HCT116 (cell line): ENCODE data around the gene FRMD4B. TPM values are rescaled to one million over a fixed set of nuclear protein-coding genes. Genes with fewer than 3 reads are reported as not detected.

Experiments used
- ATAC-seq: fragments of 200-7000 bp; cut with Tn5 transposase; 2 replicates; pipeline ENCODE4 v1.9.1; 2020; ENCODE audit warnings: mild to moderate bottlenecking, moderate library complexity
- BruUV-seq: library from RNA; stranded (reverse); fragments of 400-500 nt; replicated peaks from 2 replicates; lab custom pipeline; 2021; lab: Mats Ljungman, UMichigan
- CTCF ChIA-PET: fragments of 300-600 bp; sonication (Branson Sonifier 250); formaldehyde crosslinking; loops from one replicate; lab custom pipeline; 2021; ENCODE audit warnings: antibody characterized with exemption; lab: Charles Lee
- POLR2A ChIA-PET: fragments of 300-600, 350-600 bp; sonication (Branson Sonifier 250); formaldehyde crosslinking; loops from one replicate; lab custom pipeline; 2021; ENCODE audit warnings: antibody characterized with exemption; lab: Charles Lee
- RAD21 ChIA-PET, 2 experiments: fragments of 300-600 bp; sonication (Branson Sonifier 250); formaldehyde crosslinking; loops; one replicate each; lab custom pipeline; 2023; ENCODE audit warnings: low total read pairs in 2 of 2; ENCODE audit not compliant: uncharacterized antibody in 2 of 2, unreplicated experiment in 2 of 2, low non-redundant PET in 1 of 2; lab: Charles Lee
- DNase-seq: peaks from one replicate; pipeline ENCODE4 v3.0.0-alpha.2; 2010; ENCODE audit warnings: low read depth, low spot score
- H2AFZ ChIP-seq: fragments of 200-600 bp; shearing (Covaris generic), sonication (generic); 2 replicates; pipeline ENCODE4 v1.6.1; 2017; ENCODE audit warnings: low read depth, mixed run types, mixed read lengths, antibody characterized with exemption, low read length; ENCODE audit not compliant: poor library complexity, severe bottlenecking
- H3K27ac ChIP-seq: 2 replicates; pipeline ENCODE4 v1.5.1; 2012; ENCODE audit warnings: low read depth, low read length
- H3K27me3 ChIP-seq: fragments of 200-600 bp; sonication (generic); 2 replicates; pipeline ENCODE4 v1.6.1; 2016; ENCODE audit warnings: mixed run types, low read length, mixed read lengths; ENCODE audit not compliant: insufficient read depth
- H3K36me3 ChIP-seq, 2 experiments: fragments of 200-500 bp in 1 of 2; fragments of 200-600 bp in 1 of 2; sonication (Bioruptor generic) in 1 of 2; sonication (generic) in 1 of 2; 2 replicates each; pipeline versions ENCODE4 v1.5.1 to v1.6.1; 2014 to 2016; ENCODE audit warnings: low read length in 2 of 2, inconsistent platforms in 1 of 2, mixed read lengths in 1 of 2, mixed run types in 1 of 2; ENCODE audit not compliant: insufficient read depth in 2 of 2, control insufficient read depth in 1 of 2
- H3K4me1 ChIP-seq, 2 experiments: fragments of 200-600 bp in 1 of 2; sonication (generic) in 1 of 2; 2 replicates each; pipeline versions ENCODE4 v1.5.1 to v1.6.1; 2012 to 2017; ENCODE audit warnings: low read length in 2 of 2, inconsistent platforms in 1 of 2, mild to moderate bottlenecking in 1 of 2, mixed read lengths in 1 of 2, mixed run types in 1 of 2, moderate library complexity in 1 of 2; ENCODE audit not compliant: insufficient read depth in 2 of 2, control insufficient read depth in 1 of 2
- H3K4me2 ChIP-seq: fragments of 200-600 bp; sonication (generic); 2 replicates; pipeline ENCODE4 v1.6.1; 2017; ENCODE audit warnings: mixed run types, low read length, mixed read lengths
- H3K4me3 ChIP-seq, 2 experiments: fragments of 200-600 bp in 1 of 2; sonication (generic) in 1 of 2; replicated peaks in 1 of 2; 2 replicates each; pipeline ENCODE4 v1.5.1; 2011 to 2016; ENCODE audit warnings: low read length in 2 of 2, control low read depth in 1 of 2, low read depth in 1 of 2, mild to moderate bottlenecking in 1 of 2, mixed read lengths in 1 of 2, mixed run types in 1 of 2
- H3K79me2 ChIP-seq: fragments of 200-600 bp; sonication (generic); 2 replicates; pipeline ENCODE4 v1.6.1; 2017; ENCODE audit warnings: mild to moderate bottlenecking, mixed run types, low read length, moderate library complexity, mixed read lengths; ENCODE audit not compliant: insufficient read depth
- H3K9ac ChIP-seq: fragments of 200-600 bp; sonication (generic); 2 replicates; pipeline ENCODE4 v1.6.1; 2016; ENCODE audit warnings: low read length, mixed read lengths
- H3K9me2 ChIP-seq: fragments of 200-600 bp; sonication (generic), shearing (Covaris generic); 2 replicates; pipeline ENCODE4 v1.6.1; 2017; ENCODE audit warnings: mixed run types, mild to moderate bottlenecking, moderate library complexity; ENCODE audit not compliant: insufficient read depth
- H3K9me3 ChIP-seq, 2 experiments: fragments of 200-500 bp in 1 of 2; fragments of 200-600 bp in 1 of 2; sonication (Bioruptor generic) in 1 of 2; sonication (generic) in 1 of 2; 2 replicates each; pipeline ENCODE4 v1.6.1; 2014 to 2017; ENCODE audit warnings: low read length in 2 of 2, mixed read lengths in 2 of 2, inconsistent platforms in 1 of 2, low read depth in 1 of 2, mild to moderate bottlenecking in 1 of 2, mixed run types in 1 of 2, moderate library complexity in 1 of 2; ENCODE audit not compliant: control insufficient read depth in 1 of 2, insufficient read depth in 1 of 2
- H4K20me1 ChIP-seq: fragments of 200-600 bp; sonication (generic), shearing (Covaris generic); 2 replicates; pipeline ENCODE4 v1.6.1; 2017; ENCODE audit warnings: mixed run types, mild to moderate bottlenecking, moderate library complexity; ENCODE audit not compliant: insufficient read depth
- CBX3 ChIP-seq: IDR thresholded peaks from 2 replicates; pipeline ENCODE4 v1.6.1; 2012; ENCODE audit warnings: low read depth
- CEBPB ChIP-seq: IDR thresholded peaks from 2 replicates; pipeline ENCODE4 v1.6.1; 2012; ENCODE audit warnings: low read depth
- EGR1 ChIP-seq: IDR thresholded peaks from 2 replicates; pipeline ENCODE4 v1.6.1; 2012; ENCODE audit warnings: low read depth
- EZH2 ChIP-seq: fragments of 200-600 bp; sonication (generic); IDR thresholded peaks from 2 replicates; pipeline ENCODE4 v1.6.1; 2017; ENCODE audit warnings: antibody characterized with exemption, mixed run types
- EZH2phosphoT487 ChIP-seq: fragments of 200-600 bp; IDR thresholded peaks from 2 replicates; pipeline ENCODE4 v1.6.1; 2018; ENCODE audit warnings: antibody characterized with exemption, borderline replicate concordance
- FOSL1 ChIP-seq: IDR thresholded peaks from 2 replicates; pipeline ENCODE4 v1.6.1; 2012; ENCODE audit warnings: low read depth
- MAX ChIP-seq: IDR thresholded peaks from 2 replicates; pipeline ENCODE4 v1.6.1; 2012
- POLR2AphosphoS5 ChIP-seq: IDR thresholded peaks from 2 replicates; pipeline ENCODE4 v1.6.1; 2011; ENCODE audit warnings: mild to moderate bottlenecking, low read depth, low read length, moderate library complexity
- RAD21 ChIP-seq: IDR thresholded peaks from 2 replicates; pipeline ENCODE4 v1.6.1; 2012; ENCODE audit warnings: low read depth, mild to moderate bottlenecking
- REST ChIP-seq: IDR thresholded peaks from 2 replicates; pipeline ENCODE4 v1.6.1; 2012; ENCODE audit warnings: low read depth
- SIN3A ChIP-seq: IDR thresholded peaks from 2 replicates; pipeline ENCODE4 v1.6.1; 2012; ENCODE audit warnings: low read depth
- YY1 ChIP-seq: IDR thresholded peaks from 2 replicates; pipeline ENCODE4 v1.6.1; 2011; ENCODE audit warnings: low read length, low read depth, moderate library complexity, mild to moderate bottlenecking; ENCODE audit not compliant: insufficient replicate concordance; ENCODE audit errors: extremely low read depth
- ZBTB33 ChIP-seq: IDR thresholded peaks from 2 replicates; pipeline ENCODE4 v1.6.1; 2011; ENCODE audit warnings: mild to moderate bottlenecking, low read length, moderate library complexity; ENCODE audit not compliant: insufficient replicate concordance; ENCODE audit errors: extremely low read depth
- ZFX ChIP-seq: fragments of 450-650 bp; IDR thresholded peaks from 2 replicates; pipeline ENCODE4 v1.6.1; 2017
- intact Hi-C: fragments of 100-400 bp; cut with micrococcal nuclease; formaldehyde crosslinking; loops from 2 replicates; pipeline ENCODE4 v1.10.0; 2022
- total RNA-seq: library from RNA; stranded (reverse); gene quantifications from one replicate; pipeline ENCODE4 v1.2.1, GENCODE V29; 2021; ENCODE audit not compliant: unreplicated experiment

FRMD4B gene
- total RNA-seq, 1 experiment from 2014 or later: 2.0 TPM

GRCh38 chr3:69251078-69251805 lies 134.6 kb downstream of the FRMD4B start:
- ChIA-PET POLR2A (no interaction called here), CTCF (no interaction called here), RAD21 (no interaction called here)
- no peaks in the 10 kb centered on the region for H3K9me2 ChIP-seq
- no peaks in the 10 kb centered on the region for H4K20me1 ChIP-seq
- DNase-seq (no peak), ATAC-seq (no peak)
- BruUV-seq: no TSS peak
- peaks cover 0 to 6% of the 10 kb centered on the region in 2 experiments; a peak in 1 of 4 replicates for H3K4me1 ChIP-seq
- H3K4me3 ChIP-seq: no peak overlapping the region
- H3K9me3 ChIP-seq: no peaks in the 10 kb centered on the region
- H3K27ac ChIP-seq: no peak overlapping the region
- no peak overlapping the region for H2AFZ ChIP-seq
- H3K79me2 ChIP-seq: no peaks in the 10 kb centered on the region
- no peak overlapping the region for H3K4me2 ChIP-seq
- H3K9ac ChIP-seq: no peak overlapping the region
- intact Hi-C loops: no loop called here
- TF ChIP-seq POLR2AphosphoS5 (no peak), SIN3A (no peak), EZH2phosphoT487 (no peak)
- no peaks in the 10 kb centered on the region for H3K36me3 ChIP-seq
- H3K27me3 ChIP-seq: peaks cover 5% of the 10 kb centered on the region; the same call in 1 of the 2 replicates

DNA sequence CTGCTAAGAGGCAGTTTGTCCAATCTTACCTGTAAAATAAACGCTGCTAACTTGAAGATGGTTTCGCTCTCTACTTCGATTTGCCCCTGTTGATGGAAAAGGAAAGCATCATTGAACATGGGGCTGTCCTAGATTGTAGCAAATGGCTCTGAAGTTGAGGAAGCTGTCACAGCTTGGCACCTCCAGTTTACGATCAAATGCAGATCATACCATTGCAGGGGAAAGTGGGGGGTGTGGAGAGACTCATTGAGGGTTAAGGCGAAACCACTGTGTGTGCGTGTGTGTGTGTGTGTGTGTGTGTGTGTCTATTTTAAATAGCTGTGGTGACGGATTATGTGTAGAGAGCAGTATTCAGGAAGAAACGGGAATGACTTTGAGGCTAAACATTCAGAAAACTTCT lies 135.9 kb downstream of the FRMD4B start:
- no peaks in the 10 kb centered on the region for H3K36me3 ChIP-seq
- peaks cover 0 to 6% of the 10 kb centered on the region in 2 experiments; a peak in 1 of 4 replicates for H3K4me1 ChIP-seq
- ATAC-seq (no peak), DNase-seq (no peak)
- ChIA-PET POLR2A (interaction anchor here (0.7 kb wide), 1 partner anchor 13 kb away, joined by 4 read pairs; no protein-coding TSS in a partner anchor), RAD21 (interaction anchor here in 1 of 2 experiments (0.6 kb wide), 1 partner anchor 57 kb away, joined by 3 read pairs; no protein-coding TSS in a partner anchor), CTCF (no interaction called here)
- H3K4me3 ChIP-seq: no peak overlapping the region
- H3K9me3 ChIP-seq: no peaks in the 10 kb centered on the region
- H3K9ac ChIP-seq: no peak overlapping the region
- intact Hi-C loops: no loop called here
- no peak overlapping the region for H3K4me2 ChIP-seq
- peaks cover 5% of the 10 kb centered on the region; the same call in 1 of the 2 replicates for H3K27me3 ChIP-seq
- no peaks in the 10 kb centered on the region for H3K9me2 ChIP-seq
- no TSS peak for BruUV-seq
- no peak overlapping the region for H3K27ac ChIP-seq
- H4K20me1 ChIP-seq: no peaks in the 10 kb centered on the region
- no peaks in the 10 kb centered on the region for H3K79me2 ChIP-seq
- H2AFZ ChIP-seq: no peak overlapping the region
- TF ChIP-seq CBX3 (no peak), RAD21 (no peak), SIN3A (no peak), YY1 (no peak), ZBTB33 (no peak), ZFX (no peak), EGR1 (no peak), EZH2 (no peak), MAX (no peak), REST (no peak), CEBPB (no peak), FOSL1 (no peak)
